Calu3 (cell line): Measurements from ENCODE around the gene HOXB2. TPM values are rescaled to one million over a fixed set of nuclear protein-coding genes. Genes with fewer than 3 reads are reported as not detected.

Experiments
- BruUV-seq: library from RNA; stranded (reverse); fragments of 400-500 nt; replicated peaks from 2 replicates; lab custom pipeline; 2021; lab: Mats Ljungman, UMichigan
- CTCF ChIA-PET: fragments of 300-600 bp; sonication (Branson Sonifier 250); formaldehyde crosslinking; loops from one replicate; lab custom pipeline; 2022; ENCODE audit warnings: antibody characterized with exemption; lab: Charles Lee
- DNase-seq: peaks from one replicate; pipeline ENCODE4 v3.0.0; 2022
- H3K27ac Mint-ChIP-seq: one replicate; pipeline ENCODE4 v1.8.0; 2022; ENCODE audit warnings: mixed read lengths; ENCODE audit not compliant: unreplicated experiment
- H3K27me3 Mint-ChIP-seq: one replicate; pipeline ENCODE4 v1.8.0; 2022; ENCODE audit warnings: mixed read lengths; ENCODE audit not compliant: unreplicated experiment
- H3K36me3 Mint-ChIP-seq: one replicate; pipeline ENCODE4 v1.8.0; 2022; ENCODE audit warnings: mild to moderate bottlenecking, moderate library complexity, mixed read lengths; ENCODE audit not compliant: insufficient read depth, unreplicated experiment
- H3K4me1 Mint-ChIP-seq: one replicate; pipeline ENCODE4 v1.8.0; 2022; ENCODE audit warnings: mild to moderate bottlenecking, low read depth, mixed read lengths; ENCODE audit not compliant: unreplicated experiment
- H3K4me3 Mint-ChIP-seq: one replicate; pipeline ENCODE4 v1.8.0; 2022; ENCODE audit warnings: mild to moderate bottlenecking, low read depth, moderate library complexity, mixed read lengths; ENCODE audit not compliant: unreplicated experiment
- H3K9me3 Mint-ChIP-seq: one replicate; pipeline ENCODE4 v1.8.0; 2022; ENCODE audit warnings: low read depth, mixed read lengths; ENCODE audit not compliant: unreplicated experiment
- intact Hi-C: fragments of 100-400 bp; cut with micrococcal nuclease; formaldehyde crosslinking; loops from one replicate; pipeline ENCODE4 v1.10.0; 2022; ENCODE audit not compliant: unreplicated experiment
- total RNA-seq: library from RNA; stranded (reverse); gene quantifications from 2 replicates; pipeline ENCODE4 v1.2.3, GENCODE V29; 2022
- TF ChIP-seq, protein P1 (sequence below): fragments of 200-600 bp; IDR thresholded peaks from one replicate; pipeline ENCODE4 v1.8.0; 2022; ENCODE audit warnings: antibody characterized with exemption; ENCODE audit not compliant: unreplicated experiment

HOXB2 gene
- total RNA-seq, 1 experiment from 2014 or later: 24.5 TPM

- BruUV-seq: no TSS peak
- Mint-ChIP-seq H3K4me3 (no peak overlapping the region), H3K27me3 (no peaks in the 10 kb centered on the region), H3K4me1 (peaks cover 32% of the 10 kb centered on the region), H3K27ac (peak overlapping the region; percentile 66), H3K36me3 (peaks cover 79% of the 10 kb centered on the region), H3K9me3 (no peaks in the 10 kb centered on the region)
- intact Hi-C loops: no loop called here
- TF ChIP-seq, protein P1, sequence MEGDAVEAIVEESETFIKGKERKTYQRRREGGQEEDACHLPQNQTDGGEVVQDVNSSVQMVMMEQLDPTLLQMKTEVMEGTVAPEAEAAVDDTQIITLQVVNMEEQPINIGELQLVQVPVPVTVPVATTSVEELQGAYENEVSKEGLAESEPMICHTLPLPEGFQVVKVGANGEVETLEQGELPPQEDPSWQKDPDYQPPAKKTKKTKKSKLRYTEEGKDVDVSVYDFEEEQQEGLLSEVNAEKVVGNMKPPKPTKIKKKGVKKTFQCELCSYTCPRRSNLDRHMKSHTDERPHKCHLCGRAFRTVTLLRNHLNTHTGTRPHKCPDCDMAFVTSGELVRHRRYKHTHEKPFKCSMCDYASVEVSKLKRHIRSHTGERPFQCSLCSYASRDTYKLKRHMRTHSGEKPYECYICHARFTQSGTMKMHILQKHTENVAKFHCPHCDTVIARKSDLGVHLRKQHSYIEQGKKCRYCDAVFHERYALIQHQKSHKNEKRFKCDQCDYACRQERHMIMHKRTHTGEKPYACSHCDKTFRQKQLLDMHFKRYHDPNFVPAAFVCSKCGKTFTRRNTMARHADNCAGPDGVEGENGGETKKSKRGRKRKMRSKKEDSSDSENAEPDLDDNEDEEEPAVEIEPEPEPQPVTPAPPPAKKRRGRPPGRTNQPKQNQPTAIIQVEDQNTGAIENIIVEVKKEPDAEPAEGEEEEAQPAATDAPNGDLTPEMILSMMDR: no peak
- CTCF ChIA-PET: no interaction called here
- DNase-seq: no peak
Measured at GRCh38 chr17:48571024-48571818, 26.3 kb upstream of the HOXB2 start.

DNA sequence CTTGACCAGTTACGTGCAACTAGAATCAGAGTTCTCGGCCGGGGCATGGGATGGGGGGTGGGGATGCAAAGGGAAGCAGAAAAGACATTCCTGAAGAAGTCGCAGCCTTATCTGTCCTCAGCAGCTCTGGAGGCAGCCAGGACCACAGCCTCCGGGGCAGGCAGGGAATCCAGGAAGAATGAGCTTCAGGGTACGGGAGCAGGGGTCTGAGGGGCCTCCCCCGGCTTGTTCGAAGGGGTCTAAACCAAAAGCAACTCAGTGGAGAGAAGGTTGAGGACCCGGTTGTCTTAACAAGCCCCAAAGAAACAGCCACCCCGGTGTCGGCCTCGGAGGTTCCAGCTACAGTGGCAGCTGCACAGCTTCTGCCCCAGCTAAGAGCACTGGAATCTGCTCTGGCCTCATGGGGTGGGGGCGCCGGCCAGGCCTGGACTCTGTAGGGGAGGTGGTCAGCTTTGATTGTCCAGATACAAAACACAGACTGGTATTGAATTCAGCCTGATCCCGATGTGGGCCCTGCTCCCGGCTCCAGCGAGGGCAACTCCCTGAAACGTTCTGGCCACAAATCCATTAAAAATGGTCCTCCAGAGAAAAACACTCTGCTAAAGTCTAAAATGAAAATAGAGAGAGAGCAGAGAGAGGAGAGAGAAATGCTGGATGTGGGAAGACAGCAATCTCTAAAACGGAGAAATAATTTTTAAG, 25.6 kb upstream of the HOXB2 start:
- CTCF ChIA-PET: interaction anchor here (0.5 kb wide), 1 partner anchor 219 kb away, joined by 5 read pairs; no protein-coding TSS in a partner anchor
- no TSS peak for BruUV-seq
- Mint-ChIP-seq H3K36me3 (peaks cover 72% of the 10 kb centered on the region), H3K9me3 (no peaks in the 10 kb centered on the region), H3K4me1 (peaks cover 32% of the 10 kb centered on the region), H3K27ac (peak overlapping the region; percentile 66), H3K27me3 (no peaks in the 10 kb centered on the region), H3K4me3 (no peak overlapping the region)
- intact Hi-C loops: no loop called here
- no peak for DNase-seq
- TF ChIP-seq, protein P1: no peak

- no peak for DNase-seq
- TF ChIP-seq, protein P1: no peak
- Mint-ChIP-seq H3K4me1 (peaks cover 32% of the 10 kb centered on the region), H3K27me3 (no peaks in the 10 kb centered on the region), H3K36me3 (peaks cover 66% of the 10 kb centered on the region), H3K4me3 (no peak overlapping the region), H3K9me3 (no peaks in the 10 kb centered on the region), H3K27ac (peak overlapping the region; percentile 66)
- BruUV-seq: no TSS peak
- CTCF ChIA-PET: interaction anchor here (0.5 kb wide), 1 partner anchor 218 kb away, joined by 3 read pairs; no protein-coding TSS in a partner anchor
- intact Hi-C loops: no loop called here
Measured at GRCh38 chr17:48569674-48570324, 24.9 kb upstream of the HOXB2 start.

GRCh38 chr17:48569240-48569582, 24.3 kb upstream of the HOXB2 start:
- H3K4me1 Mint-ChIP-seq: peaks cover 27% of the 10 kb centered on the region
- H3K27ac Mint-ChIP-seq: no peak overlapping the region
- H3K27me3 Mint-ChIP-seq: no peaks in the 10 kb centered on the region
- no peaks in the 10 kb centered on the region for H3K9me3 Mint-ChIP-seq
- DNase-seq: no peak
- TF ChIP-seq, protein P1: no peak
- H3K4me3 Mint-ChIP-seq: no peak overlapping the region
- peaks cover 65% of the 10 kb centered on the region for H3K36me3 Mint-ChIP-seq
- intact Hi-C loops: no loop called here
- CTCF ChIA-PET: no interaction called here
- BruUV-seq: no TSS peak
